K562 (cell line): ENCODE results near the gene FTH1. TPM values are rescaled to one million over a fixed set of nuclear protein-coding genes. Genes with fewer than 3 reads are reported as not detected.

Experiments used
- ATF4 ChIP-seq: fragments of 450-650 bp; formaldehyde crosslinking; IDR thresholded peaks from 2 replicates; pipeline ENCODE4 v1.4.0; 2022; ENCODE audit warnings: mild to moderate bottlenecking, moderate library complexity
- BCL6 ChIP-seq: fragments of 250-450 bp; sonication (Bioruptor Pico); IDR thresholded peaks from 2 replicates; pipeline ENCODE4 v1.4.0; 2020
- GMEB1 ChIP-seq: fragments of 250-450 bp; sonication (Bioruptor Pico); IDR thresholded peaks from 2 replicates; pipeline ENCODE4 v1.4.0; 2020; ENCODE audit warnings: mild to moderate bottlenecking
- PCBP2 ChIP-seq: fragments of 200-400 bp; formaldehyde crosslinking; IDR thresholded peaks from 2 replicates; pipeline ENCODE4 v1.6.1; 2018; ENCODE audit warnings: low read length, low read depth, mild to moderate bottlenecking, moderate library complexity; ENCODE audit not compliant: poor library complexity, severe bottlenecking
- PTRF ChIP-seq: fragments of 450-650 bp; IDR thresholded peaks from 2 replicates; pipeline ENCODE4 v1.6.1; 2016; ENCODE audit warnings: mild to moderate bottlenecking, missing genetic modification characterization, missing compliant biosample characterization
- REST ChIP-seq, 2 experiments: fragments of 450-650 bp; formaldehyde crosslinking in 1 of 2; IDR thresholded peaks; 2 replicates each; pipeline versions ENCODE4 v1.4.0 to v1.6.1; 2014 to 2020; ENCODE audit warnings: mild to moderate bottlenecking in 2 of 2, borderline replicate concordance in 1 of 2, low read depth in 1 of 2
- RFX7 ChIP-seq: fragments of 250-450 bp; sonication (Bioruptor Pico); IDR thresholded peaks from 2 replicates; pipeline ENCODE4 v1.5.1; 2021; ENCODE audit warnings: mild to moderate bottlenecking
- ZNF395 ChIP-seq: fragments of 200-800 bp; sonication (Bioruptor generic); IDR thresholded peaks from 2 replicates; pipeline ENCODE4 v1.6.1; 2017; ENCODE audit warnings: missing genetic modification characterization, missing compliant biosample characterization
- polyA plus RNA-seq, 8 experiments: library from polyadenylated mRNA; depleted of rRNA in 4 of 8; stranded (reverse) in 5 of 8; unstranded in 3 of 8; fragments of >200 nt; fragmentation: Nextera tagmentation in 2 of 8; fragmentation: Illumina TruSeq in 1 of 8; extraction: Ambion mirVana in 2 of 8; extraction: Trizol in 1 of 8; gene quantifications; 2 replicates each; pipeline versions ENCODE4 v1.2.1 to v1.2.3, GENCODE V29; 2011 to 2014; ENCODE audit warnings: inconsistent platforms in 1 of 8, missing spikeins in 1 of 8
- total RNA-seq, 7 experiments: library from RNA; depleted of rRNA in 6 of 7; stranded (reverse); fragments of >200 nt in 6 of 7; fragmentation: Illumina TruSeq in 2 of 7; extraction: Trizol in 2 of 7; gene quantifications; 2 replicates each; pipeline versions ENCODE4 v1.2.1 to v1.2.3, GENCODE V29; 2011 to 2021; ENCODE audit warnings: low replicate concordance in 1 of 7

The FTH1 gene
- total and polyA plus RNA-seq, 9 of the 15 experiments (the other 6 are each of a cell fraction or from before 2014, with no cell fraction given): 370 to 3,146 (median 802) TPM

GRCh38 chr11:62013537-62014476 lies 46.4 kb upstream of the FTH1 start (continued):
- TF ChIP-seq ZNF395 (CRISPR knock-in tag): peak; percentile 88
- TF ChIP-seq RFX7 (CRISPR knock-in tag): no peak
- TF ChIP-seq BCL6 (CRISPR knock-in tag): peak; percentile 72; the same call in 1 of the 2 replicates
- TF ChIP-seq REST (IDR thresholded peaks at IDR 0.05; ENCODE audit: borderline replicate concordance): no peak
- 0 out of 2 replicates have a peak, but pooled peaks have one; percentile 62 for TF ChIP-seq REST (CRISPR knock-in tag; IDR thresholded peaks at IDR 0.05; ENCODE audit: low read depth)
- TF ChIP-seq PCBP2: no peak
- peak; percentile 73 for TF ChIP-seq ATF4 (CRISPR knock-in tag)
- peak; percentile 91 for TF ChIP-seq PTRF (tag)
- TF ChIP-seq GMEB1: no peak; the same call in 1 of the 2 replicates
